Activated CD8-positive, alpha-beta memory T cell treated with anti-CD3 and anti-CD28 coated beads, Interleukin-2, amount 50 U/mL, for 1 hour (primary cell): ENCODE results near the gene HMHB1.
A peak's percentile ranks its signal among the peaks of the same experiment; 100 is the strongest.
"Not testable (repeated sequence)": the region's sequence is repeated elsewhere in the genome, so short reads cannot be mapped to it uniquely, and the experiment has no call there.

ENCODE experiments used
- DNase-seq: peaks from one replicate; pipeline ENCODE4 v3.0.0-alpha.2; 2020; ENCODE audit errors: extremely low read depth

Gene HMHB1

DNA sequence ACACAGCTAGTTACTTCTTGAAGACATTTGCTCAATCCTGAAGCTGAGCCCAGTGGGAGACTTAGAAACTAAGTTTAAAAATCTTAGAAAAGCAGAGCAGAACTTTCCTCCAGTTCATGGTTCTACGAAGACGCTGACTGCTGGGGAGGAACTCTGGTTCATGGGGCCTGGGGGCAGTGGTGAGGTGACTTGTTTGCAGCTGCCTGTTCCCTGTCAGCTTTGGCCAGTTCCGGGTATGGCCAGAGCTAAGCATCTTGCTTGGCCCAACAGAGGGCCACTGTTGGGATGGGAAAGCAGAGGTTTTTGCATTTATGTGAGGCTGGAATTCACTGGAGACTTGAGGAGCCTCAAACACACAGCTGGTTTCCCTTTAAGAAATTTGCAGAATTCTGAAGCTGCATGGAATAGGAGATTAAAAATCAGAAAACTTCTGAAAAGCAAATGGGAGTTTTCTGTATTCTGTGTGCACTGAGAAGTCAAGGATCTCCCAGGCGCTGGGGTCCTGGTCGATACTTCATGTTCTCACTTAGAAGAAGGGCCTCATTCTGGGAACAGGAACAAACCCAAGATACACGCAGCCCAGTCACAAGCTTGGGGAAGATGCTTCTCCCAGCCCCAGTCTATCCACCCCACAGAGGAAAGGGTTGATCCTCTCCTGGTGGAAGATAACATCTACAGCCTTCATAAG lies 10.6 kb upstream of the HMHB1 start:
- DNase-seq = no peak

DNA sequence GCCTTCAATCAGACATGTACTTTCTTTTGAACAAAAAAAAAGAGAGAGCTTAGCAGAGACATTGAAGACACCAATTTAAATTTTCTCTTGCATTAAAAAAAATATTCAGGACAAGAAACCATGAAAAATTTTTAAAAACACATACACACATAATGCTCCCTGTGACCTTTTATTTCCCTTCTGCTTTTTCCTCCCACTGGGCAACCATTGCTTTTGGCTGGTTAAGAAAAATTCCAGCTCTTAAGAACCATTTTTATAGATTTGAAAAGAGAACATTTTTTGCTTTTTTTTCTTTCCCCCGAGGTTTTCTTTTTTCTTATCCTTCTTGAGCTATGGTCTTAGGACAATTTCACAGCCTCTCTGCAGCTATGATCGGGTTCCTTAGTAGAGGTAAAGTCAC lies 6.1 kb upstream of the HMHB1 start:
- DNase-seq = no peak

DNA sequence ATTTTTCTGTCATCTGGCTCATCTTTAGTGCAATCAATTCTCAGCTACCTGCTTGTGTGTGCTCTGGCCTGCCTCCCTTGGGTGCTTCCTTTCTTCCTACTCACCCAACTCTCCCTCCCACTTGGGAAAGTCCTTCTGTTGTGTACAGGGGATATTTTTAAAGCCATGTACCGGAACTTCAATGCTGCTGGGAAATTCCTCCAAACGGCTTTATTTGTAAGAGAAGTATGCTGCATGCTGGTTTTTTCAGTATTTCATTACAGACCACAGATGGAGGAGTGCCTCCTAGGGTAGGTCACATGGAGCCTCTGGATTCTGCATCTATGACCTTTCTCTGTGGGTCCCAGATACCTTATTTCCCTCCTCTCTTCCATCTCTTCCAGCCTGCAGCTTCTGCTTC lies 5.4 kb upstream of the HMHB1 start:
- no peak for DNase-seq

DNA sequence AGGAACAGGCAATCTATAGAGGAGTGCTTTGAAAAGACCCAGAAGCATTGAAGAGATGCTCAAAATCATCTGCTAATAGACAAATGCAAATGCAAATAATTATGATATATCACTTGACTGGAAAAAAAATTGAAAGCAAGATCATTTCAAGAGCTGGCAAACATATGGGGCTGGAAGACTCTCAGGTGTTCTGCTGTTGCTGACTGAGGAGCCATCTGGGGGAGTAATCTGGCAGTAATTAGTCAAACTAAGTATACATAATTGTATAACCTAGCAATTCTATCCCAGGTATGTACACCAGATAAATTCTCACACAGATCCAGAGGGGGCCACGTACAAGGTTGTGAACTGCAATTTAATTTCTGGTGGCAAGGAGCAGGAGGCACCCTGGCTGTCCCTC lies 4.6 kb upstream of the HMHB1 start:
- no peak for DNase-seq

DNA sequence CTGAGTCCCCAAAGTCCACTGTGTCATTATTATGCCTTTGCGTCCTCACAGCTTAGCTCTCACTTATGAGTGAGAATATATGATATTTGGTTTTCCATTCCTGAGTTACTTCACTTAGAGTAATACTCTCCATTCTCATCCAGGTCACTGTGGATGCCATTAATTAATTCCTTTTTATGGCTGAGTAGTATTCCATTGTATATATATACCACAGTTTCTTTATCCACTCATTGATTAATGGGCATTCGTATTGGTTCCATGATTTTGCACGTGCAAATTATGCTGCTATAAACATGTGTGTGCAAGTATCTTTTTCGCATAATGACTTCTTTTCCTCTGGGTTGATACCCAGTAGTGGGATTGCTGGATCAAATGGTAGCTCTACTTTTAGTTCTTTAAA lies 4.4 kb downstream of the HMHB1 start:
- DNase-seq = not testable (repeated sequence)

DNA sequence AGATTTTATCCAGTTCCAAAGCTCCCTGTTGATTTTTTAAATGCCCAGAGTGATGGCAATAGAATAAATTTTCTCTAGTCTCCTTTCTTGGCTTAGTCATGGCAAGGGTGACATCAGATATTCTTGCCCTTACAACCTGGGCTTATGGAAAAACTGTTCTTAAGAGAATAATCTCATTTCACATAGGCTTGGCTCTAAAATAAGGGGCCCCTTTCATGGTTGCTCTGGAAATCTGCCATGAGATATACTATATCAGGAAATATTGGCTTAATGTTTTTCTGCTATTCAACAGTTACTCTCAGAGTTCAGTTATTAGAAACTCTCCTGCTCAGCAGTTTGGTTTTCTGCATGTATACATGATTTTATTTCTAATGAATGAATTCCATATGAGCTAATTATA lies 7.8 kb downstream of the HMHB1 start:
- DNase-seq = no peak

DNA sequence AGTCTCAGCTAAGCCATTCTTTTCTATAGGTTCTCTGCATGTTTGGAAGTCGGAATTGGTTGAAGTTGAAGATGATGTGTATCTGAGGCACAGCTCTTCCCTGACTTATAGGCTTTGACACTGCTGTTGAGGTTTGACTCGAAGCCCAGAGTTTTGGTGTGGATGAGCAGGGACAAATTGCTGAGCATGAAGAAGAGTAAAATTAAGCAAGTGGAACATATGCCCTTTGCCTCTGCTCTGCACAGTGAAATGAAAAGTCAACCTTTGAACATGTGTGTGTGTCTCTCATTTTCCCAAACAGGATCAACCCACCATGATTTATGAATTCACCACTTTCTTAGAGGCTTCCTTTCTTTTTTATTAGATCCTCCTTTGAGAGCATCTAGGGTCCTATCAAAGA lies 8.5 kb downstream of the HMHB1 start:
- no peak for DNase-seq

DNA sequence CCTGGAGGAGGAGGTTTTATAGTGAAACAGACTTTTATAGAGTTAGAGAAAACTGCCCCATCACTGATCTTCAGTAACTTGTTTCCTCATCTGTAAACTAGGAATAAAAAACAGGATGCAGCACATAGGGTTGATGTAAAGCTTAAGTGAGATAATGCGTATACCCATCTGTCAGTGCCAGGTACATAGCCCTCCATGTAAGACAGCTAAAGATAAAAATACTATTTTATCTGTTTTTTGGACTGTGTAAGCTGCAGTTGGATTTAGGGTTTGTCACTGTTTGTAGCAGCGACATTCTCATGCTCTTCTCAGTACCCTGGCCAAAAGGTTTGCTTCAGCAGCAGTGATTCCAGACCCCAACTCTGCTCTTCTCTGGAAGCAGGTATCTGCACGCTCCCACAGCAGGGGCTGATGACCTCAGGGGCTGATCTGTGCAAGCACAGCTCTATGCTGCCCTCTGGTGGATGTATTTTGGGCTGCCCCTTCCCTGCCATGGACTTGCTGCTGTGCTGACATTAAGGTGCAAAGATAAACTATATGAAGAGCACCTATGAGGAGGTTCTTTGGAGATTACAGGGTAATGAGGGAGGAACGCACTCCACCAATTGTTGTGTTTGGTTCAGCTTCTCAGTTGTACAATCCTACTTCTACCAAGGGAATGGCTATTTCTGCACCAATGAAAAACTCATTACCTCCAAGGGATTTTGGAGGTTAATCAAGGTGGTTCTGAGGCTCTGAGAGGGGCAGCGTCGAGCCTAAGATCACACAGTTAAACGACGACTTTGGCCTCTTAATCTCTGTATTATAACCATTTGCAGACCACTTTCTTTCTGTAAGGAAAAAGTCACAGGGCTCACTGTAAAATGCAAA lies 13.1 kb downstream of the HMHB1 start:
- peak; percentile 47 for DNase-seq

DNA sequence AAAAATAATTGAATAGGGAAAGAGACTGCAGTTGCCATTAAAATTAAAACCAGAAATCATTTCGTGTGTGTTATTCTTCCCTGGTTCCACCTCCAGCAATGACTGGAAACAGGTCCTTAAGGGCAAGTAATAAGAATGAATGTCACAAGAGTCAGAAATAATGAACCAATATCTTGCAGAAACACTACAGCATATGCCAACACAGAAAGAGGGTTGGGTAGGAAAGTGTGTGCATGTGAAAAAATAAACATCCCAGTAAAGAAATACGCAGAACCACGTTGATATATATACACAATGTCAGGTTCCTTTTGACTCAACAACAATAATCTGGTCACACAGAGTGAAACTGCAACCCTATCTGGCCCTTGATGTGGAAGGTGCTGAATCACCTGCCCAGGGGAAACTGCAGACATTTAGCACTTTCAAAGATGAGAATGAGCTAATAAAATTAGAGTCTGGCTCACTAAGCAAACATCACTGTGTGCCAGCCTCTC lies 15.0 kb downstream of the HMHB1 start:
- no peak for DNase-seq

DNA sequence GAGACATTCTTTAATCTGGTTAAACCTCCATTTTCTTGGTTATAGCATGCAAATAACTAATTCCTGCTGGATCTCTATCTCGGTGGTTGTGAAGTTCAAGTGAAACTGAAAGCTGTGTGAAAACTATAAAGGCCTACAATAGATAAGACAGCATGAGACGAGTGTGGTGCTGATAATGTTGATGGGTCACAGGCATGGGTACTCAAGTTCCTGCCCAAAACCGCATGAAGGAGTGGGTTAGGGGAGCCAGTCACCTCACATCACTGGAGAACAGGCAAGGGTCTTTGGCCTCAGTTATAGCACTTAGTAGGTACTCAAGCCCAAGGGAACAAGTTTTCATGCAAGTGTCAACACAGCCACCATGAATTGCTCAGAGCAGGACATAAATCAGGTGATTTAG lies 16.7 kb downstream of the HMHB1 start:
- no peak for DNase-seq

DNA sequence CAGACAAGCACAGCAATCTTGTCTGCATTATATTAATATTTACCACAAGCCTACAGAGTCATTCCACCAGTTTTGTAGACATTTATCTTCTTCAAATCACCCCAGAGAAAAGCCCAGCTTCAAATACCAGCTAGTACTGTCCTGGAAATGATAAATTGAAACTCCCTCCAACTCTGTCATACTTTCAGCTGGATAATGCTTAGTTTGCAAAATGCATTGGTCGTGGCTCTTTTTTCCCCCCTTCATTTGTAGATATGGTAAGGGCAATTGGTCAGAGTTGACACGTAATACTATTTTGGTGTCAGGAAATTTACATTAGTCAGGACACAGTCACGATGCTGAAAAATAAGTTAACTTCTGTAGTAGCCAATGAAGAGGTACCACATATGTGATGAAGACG lies 21.2 kb downstream of the HMHB1 start:
- no peak for DNase-seq

DNA sequence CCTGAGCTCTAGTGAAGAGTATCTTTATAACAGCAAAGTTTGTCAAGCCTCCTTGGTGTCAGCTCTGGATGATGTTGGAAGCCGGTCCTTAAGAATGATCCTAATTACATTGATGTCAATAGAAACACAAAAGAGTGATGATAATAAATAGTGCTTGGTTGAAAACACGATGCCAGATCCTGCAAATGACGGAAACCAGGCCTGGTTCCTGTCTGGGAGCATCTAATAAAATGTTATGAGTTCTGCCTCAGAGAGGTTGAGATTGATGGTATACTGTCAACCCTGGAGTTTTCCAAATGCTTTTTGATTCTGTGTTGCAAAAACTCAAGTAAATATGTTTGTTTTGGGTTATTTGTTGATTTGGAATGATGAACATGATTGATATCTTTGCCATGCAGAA lies 23.3 kb downstream of the HMHB1 start:
- no peak for DNase-seq

DNA sequence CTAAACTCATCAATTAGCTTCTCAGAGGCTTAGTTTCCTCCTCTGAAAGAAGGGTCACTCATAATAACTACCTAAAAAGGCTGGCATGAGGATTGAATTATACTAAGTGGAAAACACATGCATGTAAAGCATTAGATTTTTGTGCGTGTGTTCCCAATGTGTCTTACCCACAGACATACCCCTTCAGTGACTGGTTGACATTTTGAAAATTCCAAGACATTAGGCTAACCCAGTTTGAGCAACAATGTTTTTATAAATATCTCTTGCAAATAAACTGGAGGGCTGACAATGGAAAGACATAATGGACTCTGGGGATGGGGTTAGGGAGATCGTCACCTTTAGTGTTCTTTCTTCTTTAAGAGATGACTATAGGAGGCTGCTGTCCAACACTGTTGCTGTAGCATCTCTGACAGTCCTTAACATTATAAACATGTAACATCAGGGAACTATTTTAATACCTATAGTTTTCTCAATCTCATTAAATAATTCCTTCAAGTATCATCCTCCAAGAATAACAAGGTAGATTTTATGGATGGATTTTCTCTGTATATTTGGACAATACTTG lies 24.3 kb downstream of the HMHB1 start:
- no peak for DNase-seq

DNA sequence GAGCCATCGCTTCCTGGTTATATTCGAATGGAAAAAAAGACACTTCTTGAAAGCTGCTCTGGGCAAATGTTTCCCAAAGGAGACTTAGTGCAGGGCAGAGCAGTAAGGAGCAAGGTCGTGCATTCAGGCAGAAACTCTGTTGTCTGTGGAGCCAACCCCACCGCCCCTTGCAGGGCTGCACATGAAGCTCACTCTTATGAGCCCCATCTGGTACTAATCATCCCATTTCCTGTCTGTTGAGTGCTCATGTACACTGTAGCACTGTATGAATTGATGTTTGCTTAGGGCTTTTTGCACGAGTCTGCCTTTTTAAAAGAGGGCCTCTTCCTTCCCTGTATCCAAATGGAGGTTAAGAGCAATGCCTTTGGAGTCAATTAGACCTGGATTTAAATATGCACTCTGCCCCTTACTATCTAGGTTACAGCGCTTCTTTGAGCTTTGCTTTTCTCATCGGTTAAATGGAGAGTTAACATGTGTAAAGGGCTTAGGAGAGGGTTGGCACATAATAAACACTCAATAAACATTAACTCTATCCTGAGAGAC lies 25.4 kb downstream of the HMHB1 start:
- no peak for DNase-seq

DNA sequence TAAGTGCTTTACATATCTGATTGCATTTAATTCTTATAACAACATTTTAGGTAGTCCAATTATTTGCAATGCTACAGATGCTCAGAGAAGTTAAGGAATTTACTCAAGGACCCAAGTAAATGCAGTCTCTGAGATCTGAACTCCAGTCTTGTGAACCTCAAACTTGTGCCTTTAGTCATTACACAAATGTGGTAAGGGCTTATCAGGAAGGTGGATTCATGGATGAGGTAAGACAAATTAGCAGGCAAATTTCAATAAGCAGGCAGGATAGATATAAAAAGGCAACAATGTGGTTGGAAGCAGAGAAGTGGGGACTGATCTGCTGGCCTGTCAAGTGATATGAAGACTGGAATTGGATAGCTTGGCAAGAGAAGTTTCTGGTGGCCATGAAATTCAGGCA lies 29.5 kb downstream of the HMHB1 start:
- DNase-seq = no peak

DNA sequence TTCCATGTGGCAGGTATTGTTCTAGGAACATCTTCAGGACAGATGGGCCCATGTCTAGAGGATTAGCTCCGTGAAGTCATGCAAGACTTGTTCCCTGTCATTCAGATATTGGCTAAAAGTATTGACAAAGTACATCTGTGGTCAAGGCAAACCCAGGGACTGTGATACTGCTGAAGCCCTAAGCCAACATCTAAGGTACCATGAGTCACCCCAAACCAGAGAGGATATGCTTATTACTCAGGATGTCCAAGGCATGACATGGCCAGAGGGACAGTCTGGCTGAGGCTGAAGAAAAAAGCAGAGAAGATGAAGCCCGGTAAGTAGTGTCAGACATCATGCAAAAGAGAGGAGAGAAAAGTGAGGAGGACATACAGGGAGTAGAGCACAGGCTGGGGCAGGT lies 31.0 kb downstream of the HMHB1 start:
- DNase-seq = no peak

DNA sequence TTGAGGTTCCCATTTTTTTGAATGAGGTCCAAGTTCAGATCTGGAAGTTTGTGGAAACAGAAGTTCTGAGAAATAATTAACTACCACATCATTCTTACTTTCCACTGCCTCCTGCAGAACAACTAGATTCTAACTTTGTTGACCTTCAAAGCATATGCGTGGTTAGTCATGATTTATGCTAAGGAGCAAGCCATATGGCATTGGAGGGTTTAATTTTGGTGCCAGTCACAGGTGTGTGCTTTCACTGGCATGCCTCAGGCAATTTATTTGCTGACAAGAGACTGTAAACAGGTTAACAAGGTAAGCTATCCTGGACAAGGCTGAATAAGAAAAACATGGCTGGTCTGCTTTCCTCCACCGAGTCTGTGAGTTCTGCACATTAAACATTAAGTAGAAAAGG lies 31.5 kb downstream of the HMHB1 start:
- no peak for DNase-seq

DNA sequence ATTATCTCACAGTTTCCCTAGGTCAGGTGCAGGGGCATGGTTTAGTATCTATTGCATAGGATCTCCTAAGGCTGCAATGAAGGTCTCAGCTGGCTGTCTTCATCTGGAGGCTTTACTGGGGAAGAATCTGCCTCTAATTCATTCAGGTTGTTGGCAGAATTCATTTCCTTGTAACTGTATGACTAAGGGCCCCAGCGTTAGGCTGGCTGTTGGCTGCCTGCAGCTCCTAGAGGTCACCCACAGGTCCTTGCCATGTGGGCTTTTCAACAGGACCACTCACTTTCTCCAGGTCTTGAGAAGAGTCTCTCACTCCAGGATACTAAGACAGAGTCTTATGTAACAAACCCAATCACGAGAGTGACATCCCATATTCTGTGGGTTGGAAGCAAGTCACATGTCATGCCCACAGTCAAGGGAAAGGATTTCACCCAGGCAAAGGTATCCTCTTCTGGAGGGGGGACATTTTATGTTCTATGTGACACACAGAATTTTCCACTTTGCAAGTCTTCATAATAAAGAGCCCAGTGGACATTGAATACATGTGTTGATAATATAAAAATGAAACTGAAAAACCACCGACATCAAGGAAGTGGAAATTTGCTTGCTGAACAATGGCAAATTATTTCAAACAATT lies 38.2 kb downstream of the HMHB1 start:
- no peak for DNase-seq

DNA sequence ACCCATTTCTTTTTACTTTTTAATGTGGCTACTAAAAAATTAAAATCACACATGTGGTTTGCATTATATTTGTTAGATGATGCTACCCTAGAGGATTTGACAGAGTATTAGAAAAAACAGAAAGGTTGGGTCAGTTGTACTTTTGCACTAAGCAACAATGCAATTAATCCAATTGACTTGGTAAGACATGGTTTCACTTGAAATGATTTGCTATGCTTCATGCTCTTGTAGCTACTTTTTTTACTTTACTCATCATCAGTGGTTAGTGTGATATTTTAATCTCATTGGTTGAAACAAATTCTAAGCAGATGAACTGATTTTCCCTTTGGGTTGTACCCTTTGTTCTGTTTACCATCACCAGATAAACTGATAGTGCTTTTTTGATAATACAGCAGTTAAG lies 39.4 kb downstream of the HMHB1 start:
- no peak for DNase-seq

DNA sequence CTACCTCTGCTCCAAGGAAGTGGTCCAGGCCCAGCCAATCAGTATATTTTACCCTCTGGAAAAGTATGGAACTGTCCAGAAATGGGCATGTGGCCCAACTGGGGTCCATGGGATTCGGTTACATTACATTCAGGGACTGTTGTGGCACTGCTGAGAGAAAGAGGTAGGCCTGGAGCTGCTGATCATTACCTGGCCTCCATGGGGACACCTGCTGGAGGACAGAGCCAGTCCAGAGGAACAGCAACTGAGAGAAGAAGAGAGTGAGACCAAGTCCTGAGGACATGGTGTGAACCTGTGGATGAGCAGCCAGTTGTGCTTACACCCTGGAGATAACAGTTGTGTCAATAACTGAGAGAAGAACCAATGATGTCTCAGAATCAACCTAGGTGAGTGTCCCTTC lies 48.2 kb downstream of the HMHB1 start:
- no peak for DNase-seq

DNA sequence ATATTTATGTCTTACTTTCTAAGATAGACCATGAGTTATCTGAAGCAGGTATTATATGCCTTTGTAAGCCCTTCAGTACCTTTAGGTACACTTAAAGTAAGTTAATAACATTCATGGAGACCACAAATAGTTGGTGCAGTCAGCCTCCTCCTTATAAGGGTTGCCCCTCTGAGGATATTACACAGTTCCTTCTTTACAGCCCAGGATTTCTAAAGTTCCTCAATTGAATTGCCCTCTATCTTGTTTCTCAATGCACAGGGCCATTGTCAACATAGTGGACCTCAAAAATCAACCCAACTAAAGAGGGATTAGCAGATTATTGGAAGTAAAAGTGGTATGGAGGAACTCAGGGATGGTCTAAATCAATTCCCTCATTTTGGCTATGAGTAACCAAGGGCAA lies 50.3 kb downstream of the HMHB1 start:
- DNase-seq = no peak

DNA sequence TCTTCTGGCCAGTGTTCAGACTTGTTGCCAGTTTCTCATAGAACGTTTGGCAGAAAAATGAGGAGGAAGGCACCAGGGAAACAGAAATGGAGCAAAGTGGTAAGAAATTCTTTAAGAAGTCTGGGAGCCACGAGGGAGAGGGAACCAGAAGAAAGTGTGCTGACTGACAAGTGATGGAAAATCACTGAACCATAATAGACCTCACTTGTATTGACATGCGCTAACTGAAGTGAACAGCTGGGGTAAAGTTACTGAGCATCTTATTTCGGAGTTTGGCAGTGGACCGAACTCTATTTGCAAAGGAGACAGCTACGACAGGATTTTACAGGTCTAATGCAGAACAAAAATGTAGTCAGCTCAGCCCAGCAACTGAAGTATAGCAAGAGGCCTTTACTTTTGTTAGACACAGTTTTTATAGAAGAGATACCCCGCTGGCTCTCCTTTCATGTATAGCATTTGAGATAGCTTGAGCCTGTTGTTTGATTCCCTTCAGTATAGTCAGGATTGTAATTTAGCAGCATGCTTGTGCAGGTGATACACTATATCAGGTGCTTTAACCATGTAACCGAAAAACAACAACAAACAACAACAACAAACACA lies 53.6 kb downstream of the HMHB1 start:
- DNase-seq = no peak
